Tibial artery (tissue), 4 donors: Measurements from ENCODE around the gene ZNF3.
A peak's percentile ranks its signal among the peaks of the same experiment; 100 is the strongest.

Experiments used
- DNase-seq, 2 donors: peaks; one replicate each; pipeline ENCODE4 v3.0.0-alpha.2; 2019
- H3K27ac ChIP-seq, 2 donors: fragments of 200-600 bp; sonication (generic) in 1 of 2; 1 replicate in 1 of 2; 2 replicates in 1 of 2; pipeline ENCODE4 v1.5.1; 2018 to 2019; ENCODE audit warnings: mild to moderate bottlenecking in 1 of 2
- H3K27me3 ChIP-seq, 2 donors: fragments of 200-600 bp; sonication (generic) in 1 of 2; one replicate each; pipeline versions ENCODE4 v1.5.1 to v1.6.0; 2016 to 2019
- H3K36me3 ChIP-seq, 3 donors: fragments of 200-600 bp; sonication (generic) in 2 of 3; one replicate each; pipeline ENCODE4 v1.5.1; 2016 to 2019; ENCODE audit warnings: mild to moderate bottlenecking in 2 of 3
- H3K4me1 ChIP-seq, 4 donors: fragments of 200-600 bp; sonication (generic) in 2 of 4; 1 replicate in 3 of 4; 2 replicates in 1 of 4; pipeline ENCODE4 v1.5.1; 2016 to 2019
- H3K4me3 ChIP-seq, 2 donors: fragments of 200-600 bp; sonication (generic) in 1 of 2; 1 replicate in 1 of 2; 2 replicates in 1 of 2; pipeline ENCODE4 v1.5.1; 2018 to 2019; ENCODE audit warnings: mild to moderate bottlenecking in 2 of 2
- H3K9me3 ChIP-seq, 3 donors: fragments of 200-600 bp; sonication (generic) in 1 of 3; one replicate each; pipeline ENCODE4 v1.5.1; 2016 to 2019
- intact Hi-C: fragments of 100-400 bp; cut with DNase I; formaldehyde crosslinking; loops from one replicate; pipeline ENCODE4 v1.15.0; 2023; ENCODE audit warnings: low total_unique reads
- TF ChIP-seq, protein P1 (sequence below), 2 experiments: fragments of 200-600 bp in 1 of 2; fragments of 450-650 bp in 1 of 2; IDR thresholded peaks; one replicate each; pipeline ENCODE4 v1.5.1; 2017 to 2019; ENCODE audit warnings: antibody characterized with exemption in 2 of 2, mild to moderate bottlenecking in 1 of 2, moderate library complexity in 1 of 2

The ZNF3 gene

DNA sequence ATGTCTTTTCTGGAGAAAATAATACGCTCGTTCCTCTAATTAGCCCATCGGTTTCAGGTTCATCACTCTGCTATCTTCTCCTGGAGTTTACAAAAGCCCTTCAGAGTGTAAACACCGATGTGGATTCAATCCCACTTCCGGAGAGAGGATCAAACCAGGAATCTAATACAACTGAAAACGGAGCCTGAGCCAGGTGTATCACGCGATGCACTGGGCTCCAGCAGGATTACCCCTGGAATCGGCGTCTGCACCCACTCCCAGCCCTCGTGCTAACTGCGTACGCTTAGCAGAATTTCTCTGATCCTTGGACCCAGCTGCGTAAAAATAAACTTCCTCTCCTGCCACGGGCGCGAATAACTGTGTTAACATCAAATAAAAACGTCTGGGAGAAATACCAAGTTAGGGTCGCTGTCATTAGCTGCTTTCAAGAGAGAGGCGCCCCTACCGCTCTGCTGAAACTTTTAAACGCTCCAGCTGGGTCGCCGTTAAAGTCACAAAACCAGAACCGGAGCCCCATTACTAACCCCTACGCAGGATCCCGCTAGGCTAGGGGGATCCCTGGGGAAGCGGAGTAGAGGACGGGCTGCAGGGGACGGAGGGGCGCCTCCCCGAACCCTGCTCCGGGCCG, 502 bp downstream of the ZNF3 start:
- Histone ChIP-seq H3K4me3 (peak overlapping the region; percentile 95 to 98), H3K4me1 (peaks cover 5 to 40% (median 25%) of the 10 kb centered on the region in 4 donors), H3K36me3 (peaks cover 13 to 34% (median 22%) of the 10 kb centered on the region in 3 donors), H3K27me3 (no peaks in the 10 kb centered on the region), H3K27ac (peak overlapping the region; percentile 82 to 88), H3K9me3 (no peaks in the 10 kb centered on the region)
- intact Hi-C loops: loop anchor here (5.0 to 10.0 kb wide), 2 partner anchors 34 to 66 kb away; partner anchors contain the start of genes ZKSCAN1 and ZSCAN21
- TF ChIP-seq, protein P1, sequence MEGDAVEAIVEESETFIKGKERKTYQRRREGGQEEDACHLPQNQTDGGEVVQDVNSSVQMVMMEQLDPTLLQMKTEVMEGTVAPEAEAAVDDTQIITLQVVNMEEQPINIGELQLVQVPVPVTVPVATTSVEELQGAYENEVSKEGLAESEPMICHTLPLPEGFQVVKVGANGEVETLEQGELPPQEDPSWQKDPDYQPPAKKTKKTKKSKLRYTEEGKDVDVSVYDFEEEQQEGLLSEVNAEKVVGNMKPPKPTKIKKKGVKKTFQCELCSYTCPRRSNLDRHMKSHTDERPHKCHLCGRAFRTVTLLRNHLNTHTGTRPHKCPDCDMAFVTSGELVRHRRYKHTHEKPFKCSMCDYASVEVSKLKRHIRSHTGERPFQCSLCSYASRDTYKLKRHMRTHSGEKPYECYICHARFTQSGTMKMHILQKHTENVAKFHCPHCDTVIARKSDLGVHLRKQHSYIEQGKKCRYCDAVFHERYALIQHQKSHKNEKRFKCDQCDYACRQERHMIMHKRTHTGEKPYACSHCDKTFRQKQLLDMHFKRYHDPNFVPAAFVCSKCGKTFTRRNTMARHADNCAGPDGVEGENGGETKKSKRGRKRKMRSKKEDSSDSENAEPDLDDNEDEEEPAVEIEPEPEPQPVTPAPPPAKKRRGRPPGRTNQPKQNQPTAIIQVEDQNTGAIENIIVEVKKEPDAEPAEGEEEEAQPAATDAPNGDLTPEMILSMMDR (IDR thresholded peaks at IDR 0.05): no peak
- no peak for DNase-seq

GRCh38 chr7:100079024-100079560, 2.4 kb downstream of the ZNF3 start:
- H3K27ac ChIP-seq: no peak overlapping the region

DNA sequence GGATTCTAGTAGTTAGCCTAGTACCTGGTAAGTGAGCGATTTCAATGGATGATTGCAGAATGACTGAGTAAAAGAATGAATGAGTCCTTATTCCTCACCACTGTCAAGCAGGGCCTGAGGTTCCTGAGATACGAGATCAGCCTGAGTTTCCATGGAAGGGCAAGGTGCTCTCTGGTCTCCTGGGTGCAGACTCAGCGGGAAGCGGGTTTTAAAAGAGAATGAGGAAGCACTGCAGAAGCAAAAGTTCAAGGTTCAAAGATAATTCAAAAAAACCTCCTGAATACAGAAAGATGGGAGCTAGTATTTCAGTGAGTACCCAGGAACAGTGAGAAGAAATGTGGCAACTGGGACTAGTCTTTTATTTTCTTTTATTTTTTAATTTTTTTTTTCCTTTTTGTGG, 4.3 kb downstream of the ZNF3 start:
- TF ChIP-seq, protein P1 (IDR thresholded peaks at IDR 0.05): no peak
- Histone ChIP-seq H3K27me3 (no peaks in the 10 kb centered on the region), H3K9me3 (peaks cover 0 to under 1% (median 0%) of the 10 kb centered on the region in 3 donors), H3K4me1 (peaks cover 5 to 33% (median 21%) of the 10 kb centered on the region in 4 donors), H3K27ac (no peak overlapping the region), H3K36me3 (peaks cover 52 to 72% (median 60%) of the 10 kb centered on the region in 3 donors), H3K4me3 (no peak overlapping the region)
- intact Hi-C loops: no loop called here
- DNase-seq: no peak

More at GRCh38 chr7:100079024-100079560, 2.4 kb downstream of the ZNF3 start:
- DNase-seq: no peak
- Histone ChIP-seq H3K36me3 (peaks cover 33 to 53% (median 41%) of the 10 kb centered on the region in 3 donors), H3K27me3 (no peaks in the 10 kb centered on the region), H3K4me1 (peaks cover 5 to 40% (median 25%) of the 10 kb centered on the region in 4 donors), H3K4me3 (no peak overlapping the region), H3K9me3 (no peaks in the 10 kb centered on the region)
- TF ChIP-seq, protein P1 (IDR thresholded peaks at IDR 0.05): no peak
- intact Hi-C loops: no loop called here

DNA sequence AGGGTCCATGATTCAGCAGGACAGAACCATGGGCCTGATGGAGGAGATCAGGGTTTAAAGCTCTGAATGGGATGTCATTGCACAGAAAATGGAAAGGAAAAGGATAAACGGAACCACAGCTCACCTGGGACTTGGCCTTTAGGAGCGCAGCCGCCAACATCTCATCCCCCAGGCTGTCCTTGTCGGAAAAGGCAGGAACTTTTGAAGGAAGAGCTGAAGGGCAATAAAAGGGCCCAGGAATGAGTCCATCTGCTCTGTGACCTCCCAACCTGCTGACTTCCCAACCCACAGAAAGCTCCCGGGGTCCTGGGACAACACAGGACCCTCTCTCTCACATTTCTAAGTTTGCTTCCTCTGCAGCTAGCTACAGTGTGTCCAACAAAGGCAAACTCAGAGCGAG, 6.1 kb downstream of the ZNF3 start:
- Histone ChIP-seq H3K4me3 (no peak overlapping the region), H3K4me1 (peaks cover 2 to 21% (median 15%) of the 10 kb centered on the region in 4 donors), H3K9me3 (peaks cover 0 to 19% (median 16%) of the 10 kb centered on the region in 3 donors), H3K27me3 (no peaks in the 10 kb centered on the region), H3K27ac (no peak overlapping the region), H3K36me3 (peaks cover 69 to 90% (median 78%) of the 10 kb centered on the region in 3 donors)
- TF ChIP-seq, protein P1 (IDR thresholded peaks at IDR 0.05): no peak
- DNase-seq: no peak
- intact Hi-C loops: no loop called here

GRCh38 chr7:100074841-100075240, 6.7 kb downstream of the ZNF3 start:
- no peak overlapping the region for H3K27ac ChIP-seq
- H3K4me3 ChIP-seq: no peak overlapping the region
- peaks cover 0 to 15% (median 9%) of the 10 kb centered on the region in 4 donors for H3K4me1 ChIP-seq
- peaks cover 75 to 96% (median 84%) of the 10 kb centered on the region in 3 donors for H3K36me3 ChIP-seq
- no peak for DNase-seq
- TF ChIP-seq, protein P1 (IDR thresholded peaks at IDR 0.05): no peak
- intact Hi-C loops: no loop called here
- no peaks in the 10 kb centered on the region for H3K27me3 ChIP-seq
- H3K9me3 ChIP-seq: peaks cover 0 to 21% (median 21%) of the 10 kb centered on the region in 3 donors
